Adrenal gland (tissue), 12 donors: Measurements from ENCODE around the gene CEBPZOS. TPM values are rescaled to one million over a fixed set of nuclear protein-coding genes. Genes with fewer than 3 reads are reported as not detected.
"Not testable (repeated sequence)": the region's sequence is repeated elsewhere in the genome, so short reads cannot be mapped to it uniquely, and the experiment has no call there.

Source experiments
- DNase-seq, 7 donors: peaks; one replicate each; pipeline ENCODE4 v3.0.0-alpha.2; 2019 to 2020
- H3K27ac ChIP-seq, 5 donors: fragments of 200-600 bp; sonication (generic) in 4 of 5; 1 replicate in 3 of 5; 2 replicates in 2 of 5; pipeline versions ENCODE4 v1.5.1 to v1.8.0; 2016 to 2020; ENCODE audit warnings: mild to moderate bottlenecking in 1 of 5
- H3K27me3 ChIP-seq: fragments of 200-600 bp; 2 replicates; pipeline ENCODE4 v1.8.0; 2021
- H3K36me3 ChIP-seq, 2 donors: fragments of 200-600 bp; replicated peaks in 1 of 2; 1 replicate in 1 of 2; 2 replicates in 1 of 2; pipeline versions ENCODE4 v1.5.1 to v1.8.0; 2018 to 2022
- H3K4me1 ChIP-seq, 2 donors: fragments of 200-600 bp; replicated peaks in 1 of 2; 1 replicate in 1 of 2; 2 replicates in 1 of 2; pipeline versions ENCODE4 v1.5.1 to v1.8.0; 2018 to 2021
- H3K4me3 ChIP-seq, 4 donors: fragments of 200-600 bp; sonication (generic) in 3 of 4; one replicate each; pipeline ENCODE4 v1.5.1; 2016 to 2018
- H3K9me3 ChIP-seq, 3 donors: fragments of 200-600 bp; sonication (generic) in 1 of 3; replicated peaks in 1 of 3; 1 replicate in 2 of 3; 2 replicates in 1 of 3; pipeline versions ENCODE4 v1.5.1 to v1.8.0; 2016 to 2021
- CTCF ChIP-seq, 6 experiments: fragments of 450-650 bp in 4 of 6; fragments of 200-600 bp in 2 of 6; sonication (generic) in 1 of 6; IDR thresholded peaks; 1 replicate in 5 of 6; 2 replicates in 1 of 6; pipeline versions ENCODE4 v1.5.1 to v1.8.0; 2016 to 2021; ENCODE audit warnings: antibody characterized with exemption in 6 of 6, mild to moderate bottlenecking in 2 of 6, moderate library complexity in 1 of 6
- POLR2A ChIP-seq, 2 donors: fragments of 450-650 bp; IDR thresholded peaks; one replicate each; pipeline ENCODE4 v1.6.1; 2017; ENCODE audit warnings: antibody characterized with exemption in 2 of 2, mild to moderate bottlenecking in 2 of 2, moderate library complexity in 1 of 2
- WGBS, 4 donors: extraction: QIAGEN DNeasy Blood & Tissue Kit in 2 of 4; methylation state at CpG; one replicate each; pipeline versions ENCODE4 v1.1.5 to v1.1.7; 2013 to 2017; 5-methylcytosine and 5-hydroxymethylcytosine counted together
- intact Hi-C, 2 donors: fragments of 100-400 bp; cut with DNase I; formaldehyde crosslinking; loops; one replicate each; pipeline versions ENCODE4 v1.14.1 to v1.15.0; 2022 to 2023
- polyA plus RNA-seq, 3 donors: library from polyadenylated mRNA; stranded (reverse); fragments of 200-250 nt in 2 of 3; fragments of 350-450 nt in 1 of 3; fragmentation: Illumina TruSeq in 1 of 3; extraction: RNeasy Lipid Tissue Mini Kit (QIAGEN cat#74804) in 1 of 3; gene quantifications; one replicate each; pipeline ENCODE4 v1.2.3, GENCODE V29; 2013 to 2014
- total RNA-seq, 9 donors: library from RNA; depleted of rRNA in 4 of 9; stranded (reverse); fragments of >200 nt in 4 of 9; fragments of 120-200 nt in 1 of 9; fragmentation: NEBNext Ultra II Directional in 1 of 9; extraction: Animal tissue kit (Norgen Biotek cat#: 25700) in 1 of 9; gene quantifications; one replicate each; pipeline versions ENCODE4 v1.1.0 to v1.2.4, GENCODE V29; 2013 to 2023
- donor health status: healthy with polysubstance abuse.
- donor health status: Bipolar disorder and iron deficiency.
- donor health status: DM: yes; HTN: yes; CAD: no.
- donor health status: DM: no; HTN: no; CAD: no.
- donor health status: DM: no; HTN: no; CAD: no.
- donor health status: DM: yes; HTN: yes; CAD: no.

Gene CEBPZOS
- total and polyA plus RNA-seq, 12 donors, result 27.9 to 186 (median 65.2) TPM

- no peaks in the 10 kb centered on the region for H3K4me1 ChIP-seq
- H3K9me3 ChIP-seq, result peaks cover 0 to 14% (median 14%) of the 10 kb centered on the region in 3 donors
- intact Hi-C loops, result loop anchor here in 1 of 2 donors (2.0 kb wide), 1 partner anchor 49 kb away; no protein-coding TSS in a partner anchor
- WGBS, 4 donors, result 90 to 92% (median 92%) methylated on average over 5 of the region's 5 CpGs
- no peaks in the 10 kb centered on the region for H3K27me3 ChIP-seq
- no peak overlapping the region for H3K27ac ChIP-seq
- no peak for DNase-seq
- TF ChIP-seq POLR2A (IDR thresholded peaks at IDR 0.05), result no peak
- TF ChIP-seq CTCF (IDR thresholded peaks at IDR 0.05), result no peak
- H3K36me3 ChIP-seq, result peaks cover 4 to 63% of the 10 kb centered on the region in 2 donors
- H3K4me3 ChIP-seq, result no peak overlapping the region
Observed at GRCh38 chr2:37205689-37206341, 9.5 kb downstream of the CEBPZOS start.

- Histone ChIP-seq H3K36me3 (peaks cover 4 to 62% of the 10 kb centered on the region in 2 donors), H3K9me3 (peaks cover 0 to 14% (median 14%) of the 10 kb centered on the region in 3 donors)
- H3K27ac ChIP-seq, H3K4me1 ChIP-seq, DNase-seq, H3K27me3 ChIP-seq, H3K4me3 ChIP-seq, intact Hi-C loops: not testable (repeated sequence)
- WGBS, 4 donors, result 95 to 97% (median 96%) methylated on average over 2 of the region's 2 CpGs
Observed at GRCh38 chr2:37206760-37207159, 10.5 kb downstream of the CEBPZOS start.

- TF ChIP-seq POLR2A (IDR thresholded peaks at IDR 0.05), result no peak
- no peak for TF ChIP-seq CTCF (IDR thresholded peaks at IDR 0.05)
- intact Hi-C loops, result no loop called here
- no peak for DNase-seq
- Histone ChIP-seq H3K4me3 (no peak overlapping the region), H3K27ac (no peak overlapping the region), H3K36me3 (peaks cover 0 to 72% of the 10 kb centered on the region in 2 donors), H3K27me3 (no peaks in the 10 kb centered on the region), H3K4me1 (peaks cover 0 to 9% of the 10 kb centered on the region in 2 donors), H3K9me3 (peaks cover 0 to 14% (median 14%) of the 10 kb centered on the region in 3 donors)
Observed at GRCh38 chr2:37211212-37211611, 14.9 kb downstream of the CEBPZOS start.

- DNase-seq, result no peak
- Histone ChIP-seq H3K27me3 (no peaks in the 10 kb centered on the region), H3K9me3 (peaks cover 0 to 14% (median 14%) of the 10 kb centered on the region in 3 donors), H3K4me3 (no peak overlapping the region), H3K4me1 (peaks cover 0 to 9% of the 10 kb centered on the region in 2 donors), H3K36me3 (peaks cover 0 to 76% of the 10 kb centered on the region in 2 donors), H3K27ac (no peak overlapping the region)
- 68 to 76% (median 69%) methylated on average over 3 of the region's 3 CpGs for WGBS, 4 donors
- TF ChIP-seq POLR2A (IDR thresholded peaks at IDR 0.05) (no peak), CTCF (IDR thresholded peaks at IDR 0.05) (no peak)
- intact Hi-C loops, result no loop called here
Observed at GRCh38 chr2:37211939-37212338, 15.6 kb downstream of the CEBPZOS start.

- no peak overlapping the region for H3K27ac ChIP-seq
- TF ChIP-seq POLR2A (IDR thresholded peaks at IDR 0.05) (no peak), CTCF (IDR thresholded peaks at IDR 0.05) (no peak)
Observed at GRCh38 chr2:37215250-37215649, 19.0 kb downstream of the CEBPZOS start.

More at GRCh38 chr2:37215250-37215649, 19.0 kb downstream of the CEBPZOS start:
- H3K27me3 ChIP-seq, result no peaks in the 10 kb centered on the region
- DNase-seq, result no peak
- H3K36me3 ChIP-seq, result peaks cover 0 to 84% of the 10 kb centered on the region in 2 donors
- no peaks in the 10 kb centered on the region for H3K9me3 ChIP-seq
- intact Hi-C loops, result no loop called here
- WGBS, 4 donors, result 65 to 87% (median 72%) methylated on average over 1 of the region's 1 CpG
- peaks cover 0 to 9% of the 10 kb centered on the region in 2 donors for H3K4me1 ChIP-seq
- no peak overlapping the region for H3K4me3 ChIP-seq
